Skin epidermis (tissue), 12 donors: ENCODE results near the gene MYLK.
A peak's percentile ranks its signal among the peaks of the same experiment; 100 is the strongest.

ENCODE experiments used
- H3K27ac ChIP-seq, 21 experiments: fragments of 200-600 bp; sonication (generic) in 11 of 21; one replicate each; pipeline ENCODE4 v1.5.0; 2020; ENCODE audit warnings: mild to moderate bottlenecking in 3 of 21, inconsistent platforms in 2 of 21, moderate library complexity in 2 of 21
- H3K4me3 ChIP-seq, 7 experiments: fragments of 200-600 bp; sonication (generic) in 2 of 7; one replicate each; pipeline ENCODE4 v1.5.0; 2020; ENCODE audit warnings: inconsistent platforms in 2 of 7, mild to moderate bottlenecking in 2 of 7, moderate library complexity in 1 of 7

MYLK gene

GRCh38 chr3:123668906-123669305 lies 215.2 kb downstream of the MYLK start:
- no peak overlapping the region for H3K27ac ChIP-seq

GRCh38 chr3:123667784-123668183 lies 216.3 kb downstream of the MYLK start:
- Histone ChIP-seq H3K4me3 (no peak overlapping the region), H3K27ac (no peak overlapping the region)

More at GRCh38 chr3:123668906-123669305, 215.2 kb downstream of the MYLK start:
- H3K4me3 ChIP-seq: no peak overlapping the region

DNA sequence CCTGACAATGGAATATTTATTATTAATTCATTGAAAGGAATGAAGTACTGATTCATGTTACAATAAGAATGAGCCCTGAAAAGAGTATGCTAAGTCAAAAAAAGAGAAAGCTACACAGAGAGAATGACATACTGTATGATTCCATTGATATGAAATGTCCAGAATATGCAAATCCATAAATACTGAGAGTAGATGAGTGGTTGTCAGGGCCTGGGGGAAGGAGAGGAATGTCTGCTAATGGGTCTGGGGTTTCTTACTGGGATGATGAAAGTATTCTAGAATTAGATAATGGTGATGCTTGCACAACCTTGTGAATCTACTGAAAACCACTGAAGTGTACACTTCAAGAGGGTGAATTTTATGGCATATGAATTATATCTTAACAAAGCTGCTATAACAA lies 219.4 kb downstream of the MYLK start:
- no peak overlapping the region for H3K27ac ChIP-seq
- H3K4me3 ChIP-seq: no peak overlapping the region

DNA sequence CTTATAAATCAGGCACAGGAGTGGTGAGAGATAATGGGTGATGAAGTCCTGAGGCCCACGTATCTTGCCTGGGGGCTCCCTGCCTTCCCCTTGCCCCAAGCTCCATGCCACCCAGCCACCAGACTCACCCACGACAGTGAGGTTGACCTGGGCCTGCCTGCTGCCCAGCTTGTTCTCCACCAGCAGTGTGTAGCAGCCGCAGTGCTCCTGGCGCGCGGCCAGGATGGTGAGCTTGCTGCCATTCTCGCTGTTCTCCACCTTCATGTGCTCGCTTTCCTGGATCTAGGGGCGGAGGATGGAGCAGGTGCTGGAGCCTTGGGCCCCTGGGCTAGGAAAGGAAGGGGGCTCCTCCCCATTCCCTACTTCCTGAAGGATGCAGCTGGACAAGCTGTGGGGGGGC lies 220.2 kb downstream of the MYLK start:
- H3K4me3 ChIP-seq: no peak overlapping the region
- no peak overlapping the region for H3K27ac ChIP-seq

- H3K27ac ChIP-seq: peak overlapping the region in 12 of 21 experiments; percentile 8 to 86 (median 60)
- no peak overlapping the region for H3K4me3 ChIP-seq
Observed at GRCh38 chr3:123661973-123662372, 222.2 kb downstream of the MYLK start.

DNA sequence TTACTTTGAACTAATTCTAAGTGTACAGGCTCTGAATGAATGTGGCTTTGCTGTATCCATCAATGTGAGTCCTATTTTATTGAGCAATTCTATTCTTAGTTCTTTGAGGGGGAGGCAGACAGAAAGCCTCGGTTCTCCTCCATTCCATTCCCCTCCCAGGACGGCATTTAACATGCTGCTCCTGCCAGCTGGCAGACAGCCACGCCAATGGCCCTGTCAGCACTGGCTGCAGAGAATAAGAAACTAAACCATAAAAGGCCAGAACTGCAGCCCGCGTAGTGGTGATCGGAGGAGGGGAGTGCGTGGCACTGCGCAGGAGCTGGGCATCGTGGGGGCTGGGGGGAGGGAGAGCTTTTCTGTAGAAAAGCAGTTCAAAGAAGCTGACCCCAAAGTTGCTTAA lies 223.2 kb downstream of the MYLK start:
- peak overlapping the region in 14 of 21 experiments; percentile 4 to 86 (median 47) for H3K27ac ChIP-seq
- H3K4me3 ChIP-seq: no peak overlapping the region

DNA sequence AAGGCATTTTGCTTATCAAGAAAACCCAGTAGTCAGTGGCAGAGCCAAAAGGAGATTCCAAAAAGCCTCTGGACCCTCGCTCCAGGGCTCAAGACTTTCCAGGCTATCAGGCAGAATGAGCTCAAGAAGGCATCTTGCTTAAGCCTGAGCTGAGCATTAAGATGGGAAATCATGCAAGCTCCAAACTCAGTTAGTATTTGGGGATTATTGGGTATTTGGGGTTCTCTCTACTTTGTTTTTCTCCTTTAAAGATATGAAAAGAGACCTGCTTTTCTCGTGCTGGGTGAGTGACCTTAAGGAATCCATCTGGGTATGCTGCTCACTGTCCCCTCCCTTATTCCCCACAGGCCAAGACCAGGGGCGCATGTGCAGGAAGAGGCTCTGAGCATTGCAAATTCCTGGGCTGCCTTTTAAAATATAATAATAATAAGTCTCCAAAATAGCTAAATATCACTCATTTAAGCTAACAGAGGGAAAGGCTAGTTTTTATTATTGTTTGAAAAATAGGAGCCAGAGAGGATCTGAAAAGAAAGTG lies 223.9 kb downstream of the MYLK start:
- Histone ChIP-seq H3K4me3 (no peak overlapping the region), H3K27ac (peak overlapping the region in 10 of 21 experiments; percentile 4 to 86 (median 45))

DNA sequence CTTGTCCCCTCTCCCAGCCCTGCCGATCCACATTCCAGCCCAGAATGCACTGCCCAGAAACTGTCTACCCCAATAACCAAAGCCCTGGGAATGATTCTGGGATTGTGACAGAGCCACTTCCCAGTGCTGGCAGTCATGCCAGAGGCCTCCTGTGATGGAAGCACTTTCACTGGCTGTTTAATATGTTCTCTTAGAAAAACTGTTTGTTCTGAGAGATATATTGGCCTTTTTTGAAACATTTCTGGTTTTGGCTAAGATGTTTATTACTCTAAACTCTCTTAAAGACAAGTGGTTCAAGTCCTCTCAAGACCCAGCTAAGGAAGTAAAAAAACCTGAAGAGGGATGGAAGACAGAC lies 225.3 kb downstream of the MYLK start:
- Histone ChIP-seq H3K27ac (peak overlapping the region in 5 of 21 experiments; percentile 1 to 86 (median 48)), H3K4me3 (no peak overlapping the region)

GRCh38 chr3:123658118-123658851 lies 225.8 kb downstream of the MYLK start:
- Histone ChIP-seq H3K27ac (peak overlapping the region in 5 of 21 experiments; percentile 11 to 86 (median 48)), H3K4me3 (no peak overlapping the region)

DNA sequence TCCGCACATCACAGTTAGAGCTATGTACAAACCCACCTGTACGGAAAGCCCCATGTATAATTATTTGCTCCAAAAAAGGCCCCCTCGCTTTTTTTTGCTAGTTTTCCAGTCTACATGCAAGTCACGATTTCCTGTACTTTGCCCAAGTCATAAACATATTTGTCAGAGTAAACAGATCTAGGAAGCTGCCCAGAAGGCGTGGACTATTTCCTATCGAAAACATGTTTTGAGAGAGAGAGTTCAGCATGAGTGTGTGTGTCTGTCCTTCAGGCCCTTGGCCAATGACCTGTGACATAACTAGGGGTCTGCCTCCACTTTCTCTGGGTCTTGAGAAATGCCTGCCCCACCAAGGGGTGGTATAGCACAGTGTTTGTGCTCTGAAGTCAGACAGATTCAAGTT lies 226.6 kb downstream of the MYLK start:
- no peak overlapping the region for H3K4me3 ChIP-seq
- H3K27ac ChIP-seq: peak overlapping the region in 5 of 21 experiments; percentile 24 to 48 (median 35)

DNA sequence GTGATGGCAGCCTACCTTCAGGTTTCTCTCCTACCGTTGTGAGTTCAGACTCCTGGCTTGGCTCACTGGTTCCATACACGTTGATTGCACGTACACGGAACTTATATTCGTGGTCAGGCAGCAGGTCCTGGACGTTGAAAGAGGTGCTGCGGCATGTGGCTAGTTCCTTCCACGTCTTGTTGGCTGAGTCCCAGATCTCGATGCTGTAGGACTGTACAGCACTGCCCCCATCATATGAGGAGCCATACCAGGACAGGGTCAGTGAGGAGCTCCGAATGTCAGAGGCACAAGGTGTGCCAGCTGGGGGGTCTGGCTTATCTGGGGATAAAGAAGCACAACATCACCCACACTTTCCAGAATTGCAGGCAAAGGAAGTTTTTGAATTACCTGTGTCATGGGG lies 227.0 kb downstream of the MYLK start:
- H3K4me3 ChIP-seq: no peak overlapping the region
- H3K27ac ChIP-seq: peak overlapping the region in 5 of 21 experiments; percentile 24 to 48 (median 35)

DNA sequence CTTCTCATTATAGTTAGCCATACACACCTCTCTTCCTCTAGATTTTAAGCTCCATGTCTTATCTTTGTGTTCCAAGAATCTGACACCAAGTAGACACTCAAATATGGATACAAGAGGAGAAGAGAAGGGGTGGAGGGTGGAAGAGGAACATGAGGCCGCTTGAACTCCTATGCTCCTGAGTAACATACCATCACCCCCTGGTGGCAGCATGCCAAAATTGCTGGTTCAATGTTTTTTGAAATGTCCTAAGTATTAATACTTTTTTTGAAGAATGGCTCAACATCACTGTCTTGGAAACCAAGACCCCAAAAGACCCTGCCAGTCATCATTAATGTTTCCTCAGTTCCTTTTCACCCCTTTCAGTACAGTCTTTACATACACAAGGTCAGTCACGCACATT lies 227.4 kb downstream of the MYLK start:
- no peak overlapping the region for H3K4me3 ChIP-seq
- peak overlapping the region in 3 of 21 experiments; percentile 11 to 48 (median 28) for H3K27ac ChIP-seq

GRCh38 chr3:123656274-123656673 lies 227.9 kb downstream of the MYLK start:
- H3K27ac ChIP-seq: peak overlapping the region in 3 of 21 experiments; percentile 11 to 52 (median 28)
- no peak overlapping the region for H3K4me3 ChIP-seq

DNA sequence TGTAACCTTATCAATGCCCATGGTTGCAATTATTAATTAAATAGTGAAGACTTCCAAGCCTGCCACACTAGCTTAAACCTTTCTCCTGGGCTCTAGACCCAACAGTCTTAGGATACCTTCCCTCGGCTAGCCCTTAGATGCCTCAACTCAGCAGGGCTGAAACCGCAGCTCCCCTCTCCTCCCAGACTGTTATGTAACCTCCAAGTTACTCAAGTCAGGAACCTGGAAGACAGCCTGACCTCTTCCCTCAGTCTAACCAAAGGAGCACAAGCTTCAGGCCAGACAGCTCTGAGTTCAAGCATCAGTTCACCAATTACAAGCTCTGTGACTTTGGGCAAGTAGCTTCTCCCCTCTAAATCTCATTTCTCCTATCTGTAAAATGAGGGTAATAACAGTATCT lies 228.7 kb downstream of the MYLK start:
- H3K27ac ChIP-seq: peak overlapping the region in 3 of 21 experiments; percentile 11 to 52 (median 28)
- H3K4me3 ChIP-seq: no peak overlapping the region

DNA sequence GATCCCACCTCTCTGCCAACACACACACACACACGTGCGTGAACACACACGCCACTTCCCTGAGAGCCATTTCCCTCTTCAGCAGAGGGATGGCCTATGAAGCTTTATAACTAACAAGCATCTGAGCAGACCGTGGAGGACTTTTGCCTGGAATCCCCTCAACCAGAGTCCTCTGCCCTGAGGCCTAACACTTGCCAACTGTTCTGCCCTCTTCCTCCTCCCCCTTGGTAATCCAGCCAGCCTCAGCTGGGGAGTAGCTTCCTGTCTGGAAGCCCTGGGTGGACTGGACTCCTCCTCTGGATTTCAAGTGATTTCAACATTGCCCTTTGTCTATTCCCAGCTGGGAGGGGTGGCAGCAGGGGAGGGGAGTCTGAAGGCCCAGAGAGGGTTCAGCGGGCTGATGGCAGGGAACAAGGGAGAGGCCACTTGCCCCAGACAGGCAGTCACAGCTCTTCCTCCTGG lies 230.9 kb downstream of the MYLK start:
- H3K4me3 ChIP-seq: no peak overlapping the region
- peak overlapping the region in 20 of 21 experiments; percentile 6 to 86 (median 63) for H3K27ac ChIP-seq

- H3K27ac ChIP-seq: peak overlapping the region in 14 of 21 experiments; percentile 20 to 86 (median 71)
- H3K4me3 ChIP-seq: no peak overlapping the region
Observed at GRCh38 chr3:123652342-123652984, 231.7 kb downstream of the MYLK start.

DNA sequence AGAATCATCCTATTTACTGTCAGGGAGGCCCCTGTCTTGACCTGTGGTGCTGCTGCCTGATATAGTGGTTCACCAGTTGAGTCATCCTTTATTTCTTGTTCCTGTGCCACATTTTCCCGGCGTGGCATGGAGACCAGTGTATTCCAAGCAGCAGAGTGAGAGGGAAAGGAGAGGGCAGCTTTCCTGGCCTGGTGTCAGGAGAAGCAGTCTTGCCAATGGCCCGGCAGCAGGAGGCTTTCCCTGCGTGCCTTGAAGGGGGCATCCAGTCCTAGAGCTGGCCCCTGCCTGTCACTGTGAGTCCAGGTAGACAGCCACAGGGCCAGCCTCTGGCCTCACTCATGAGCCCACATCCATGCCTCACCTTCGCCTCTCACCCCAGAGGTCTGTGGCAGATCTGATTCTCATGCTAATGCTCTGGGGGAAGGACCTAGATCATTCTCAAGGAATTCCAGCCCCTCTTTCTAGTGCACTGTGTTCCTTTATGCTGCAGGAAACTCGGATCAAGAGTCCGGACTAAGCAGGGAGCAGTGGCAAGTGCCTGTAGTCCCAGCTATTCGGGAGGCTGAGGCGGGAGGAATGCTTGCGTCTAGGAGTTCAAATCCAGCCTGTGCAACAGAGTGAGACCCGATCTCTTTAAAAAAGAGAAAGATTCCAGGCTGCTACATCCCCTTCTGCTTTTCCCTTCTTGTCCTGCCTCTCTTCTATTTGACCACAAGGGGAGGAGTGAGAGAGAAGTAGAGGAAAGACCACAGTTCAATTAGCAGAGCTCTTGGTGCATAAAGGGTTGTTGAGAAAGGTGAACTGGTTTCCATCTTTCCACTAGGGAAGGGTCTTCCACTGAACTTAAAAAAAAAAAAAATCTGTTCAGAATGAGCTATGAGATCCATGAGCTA lies 232.4 kb downstream of the MYLK start:
- Histone ChIP-seq H3K4me3 (no peak overlapping the region), H3K27ac (peak overlapping the region in 1 of 21 experiments; percentile 25)

- Histone ChIP-seq H3K27ac (no peak overlapping the region), H3K4me3 (no peak overlapping the region)
Observed at GRCh38 chr3:123650101-123650500, 234.0 kb downstream of the MYLK start.

GRCh38 chr3:123648696-123649405 lies 235.3 kb downstream of the MYLK start:
- Histone ChIP-seq H3K4me3 (no peak overlapping the region), H3K27ac (no peak overlapping the region)
